SK-N-SH treated with all-trans-retinoic acid at 6 μM for 48 hours (cell line): ENCODE measurements around the gene CCDC57.

Source experiments
- ATAC-seq: fragments of 200-7000 bp; cut with Tn5 transposase; 3 replicates; pipeline ENCODE4 v1.9.1; 2020; ENCODE audit warnings: mild to moderate bottlenecking, moderate library complexity
- ARNTL ChIP-seq: fragments of 450-650 bp; formaldehyde crosslinking; IDR thresholded peaks from 2 replicates; pipeline ENCODE4 v1.5.0; 2020; ENCODE audit warnings: low read depth, mild to moderate bottlenecking, moderate library complexity, borderline replicate concordance
- BACH2 ChIP-seq: fragments of 250-450 bp; sonication (Bioruptor Pico); IDR thresholded peaks from 2 replicates; pipeline ENCODE4 v1.9.0; 2021; ENCODE audit warnings: mild to moderate bottlenecking, borderline replicate concordance
- CREB5 ChIP-seq: fragments of 250-450 bp; sonication (Bioruptor Pico); IDR thresholded peaks from 2 replicates; pipeline ENCODE4 v1.5.1; 2020; ENCODE audit warnings: low read depth, mild to moderate bottlenecking, moderate library complexity
- CSDC2 ChIP-seq: fragments of 250-450 bp; sonication (Bioruptor Pico); IDR thresholded peaks from 2 replicates; pipeline ENCODE4 v1.5.0; 2020; ENCODE audit warnings: mild to moderate bottlenecking, moderate library complexity
- CSRNP3 ChIP-seq: fragments of 250-450 bp; sonication (Bioruptor Pico); IDR thresholded peaks from 2 replicates; pipeline ENCODE4 v1.5.1; 2021; ENCODE audit warnings: mild to moderate bottlenecking, moderate library complexity
- ESRRG ChIP-seq: fragments of 250-450 bp; sonication (Bioruptor Pico); IDR thresholded peaks from 2 replicates; pipeline ENCODE4 v1.6.1; 2021; ENCODE audit warnings: mild to moderate bottlenecking
- GLIS3 ChIP-seq: fragments of 250-450 bp; sonication (Bioruptor Pico); IDR thresholded peaks from 2 replicates; pipeline ENCODE4 v1.5.0; 2020; ENCODE audit warnings: mild to moderate bottlenecking, moderate library complexity
- ISL1 ChIP-seq: fragments of 250-450 bp; sonication (Bioruptor Pico); IDR thresholded peaks from 2 replicates; pipeline ENCODE4 v2.1.2; 2022; ENCODE audit warnings: mild to moderate bottlenecking, moderate library complexity
- OSR1 ChIP-seq: fragments of 250-450 bp; sonication (Bioruptor Pico); IDR thresholded peaks from 2 replicates; pipeline ENCODE4 v1.8.0; 2022; ENCODE audit warnings: moderate library complexity, mild to moderate bottlenecking, inconsistent platforms
- PATZ1 ChIP-seq: fragments of 250-450 bp; sonication (Bioruptor Pico); IDR thresholded peaks from 2 replicates; pipeline ENCODE4 v1.8.0; 2020; ENCODE audit warnings: mild to moderate bottlenecking, moderate library complexity, borderline replicate concordance
- POU6F1 ChIP-seq: fragments of 250-450 bp; sonication (Bioruptor Pico); IDR thresholded peaks from 2 replicates; pipeline ENCODE4 v1.8.0; 2021; ENCODE audit warnings: low read depth, mild to moderate bottlenecking, moderate library complexity, borderline replicate concordance
- PPARA ChIP-seq: fragments of 250-450 bp; sonication (Bioruptor Pico); IDR thresholded peaks from 2 replicates; pipeline ENCODE4 v1.5.0; 2020; ENCODE audit warnings: mild to moderate bottlenecking, borderline replicate concordance
- SNAI2 ChIP-seq: fragments of 250-450 bp; sonication (Bioruptor Pico); IDR thresholded peaks from 2 replicates; pipeline ENCODE4 v1.5.0; 2020; ENCODE audit warnings: mild to moderate bottlenecking, moderate library complexity
- TCF4 ChIP-seq: fragments of 250-450 bp; sonication (Bioruptor Pico); IDR thresholded peaks from 2 replicates; pipeline ENCODE4 v1.8.0; 2021; ENCODE audit warnings: mild to moderate bottlenecking, moderate library complexity, borderline replicate concordance
- TOX ChIP-seq: fragments of 250-450 bp; sonication (Bioruptor Pico); IDR thresholded peaks from 2 replicates; pipeline ENCODE4 v1.8.0; 2021; ENCODE audit warnings: mild to moderate bottlenecking, moderate library complexity, borderline replicate concordance
- TSHZ2 ChIP-seq: fragments of 250-450 bp; sonication (Bioruptor Pico); IDR thresholded peaks from 2 replicates; pipeline ENCODE4 v1.5.0; 2020; ENCODE audit warnings: mild to moderate bottlenecking, moderate library complexity
- ZFP3 ChIP-seq: fragments of 250-450 bp; sonication (Bioruptor Pico); IDR thresholded peaks from 2 replicates; pipeline ENCODE4 v1.5.0; 2020; ENCODE audit warnings: mild to moderate bottlenecking, moderate library complexity
- ZFP30 ChIP-seq: fragments of 450-650 bp; formaldehyde crosslinking; IDR thresholded peaks from 2 replicates; pipeline ENCODE4 v1.5.0; 2022; ENCODE audit warnings: mild to moderate bottlenecking, moderate library complexity
- ZNF565 ChIP-seq: fragments of 450-650 bp; formaldehyde crosslinking; conservative IDR thresholded peaks from 2 replicates; pipeline ENCODE4 v1.5.0; 2020; ENCODE audit warnings: low read depth, mild to moderate bottlenecking, moderate library complexity
- ZNF70 ChIP-seq: fragments of 450-650 bp; formaldehyde crosslinking; IDR thresholded peaks from 2 replicates; pipeline ENCODE4 v1.5.0; 2020; ENCODE audit warnings: mild to moderate bottlenecking, moderate library complexity

CCDC57 gene

GRCh38 chr17:82085031-82085861 is 127.4 kb downstream of the CCDC57 start:
- ATAC-seq = no peak
- TF ChIP-seq CSRNP3 (CRISPR knock-in tag) (no peak), CREB5 (CRISPR knock-in tag) (no peak), ZNF70 (CRISPR knock-in tag) (no peak), POU6F1 (CRISPR knock-in tag) (no peak), OSR1 (CRISPR knock-in tag) (no peak), ZNF565 (CRISPR knock-in tag) (no peak), ZFP3 (no peak), ISL1 (CRISPR knock-in tag) (no peak), CSDC2 (CRISPR knock-in tag) (no peak), BACH2 (CRISPR knock-in tag) (no peak), TSHZ2 (no peak), TCF4 (no peak), ZFP30 (CRISPR knock-in tag) (no peak), PPARA (no peak), SNAI2 (CRISPR knock-in tag) (no peak), ESRRG (no peak), GLIS3 (no peak), ARNTL (CRISPR knock-in tag) (no peak), PATZ1 (CRISPR knock-in tag) (no peak), TOX (CRISPR knock-in tag) (no peak)

GRCh38 chr17:82084373-82085030 is 128.1 kb downstream of the CCDC57 start:
- ATAC-seq = no peak
- TF ChIP-seq ZFP3 = no peak
- TF ChIP-seq TCF4 = no peak
- no peak for TF ChIP-seq ZNF70 (CRISPR knock-in tag)
- TF ChIP-seq PATZ1 (CRISPR knock-in tag) = no peak
- TF ChIP-seq ISL1 (CRISPR knock-in tag) = no peak
- TF ChIP-seq CSRNP3 (CRISPR knock-in tag) = no peak
- TF ChIP-seq CSDC2 (CRISPR knock-in tag) = no peak
- TF ChIP-seq TOX (CRISPR knock-in tag) = no peak
- TF ChIP-seq TSHZ2 = no peak
